Measurements from ENCODE around the gene IFI35.
"Not testable (repeated sequence)": the region's sequence is repeated elsewhere in the genome, so short reads cannot be mapped to it uniquely, and the experiment has no call there.

IFI35 gene

GRCh38 chr17:43024407-43025289, 18.1 kb downstream of the IFI35 start, which contains the start of gene RND2:
TSS of gene RND2 (plus strand) at chr17:43025231. CDS start at chr17:43025348, 117 bp downstream.
- peak; percentile 68 for DNase-seq

- no peak for DNase-seq
These were observed 18.7 kb downstream of the IFI35 start for GRCh38 chr17:43025290-43025657.

- DNase-seq, result no peak
These were observed 19.4 kb downstream of the IFI35 start for GRCh38 chr17:43025766-43026537.

- DNase-seq, result no peak
These were observed 20.0 kb downstream of the IFI35 start for GRCh38 chr17:43026595-43026994.

- no peak for DNase-seq
These were observed 20.8 kb downstream of the IFI35 start for GRCh38 chr17:43027091-43028032.

GRCh38 chr17:43028221-43028861, 21.8 kb downstream of the IFI35 start:
- no peak for DNase-seq

- no peak for DNase-seq
These were observed 23.7 kb downstream of the IFI35 start for GRCh38 chr17:43030137-43030767.

GRCh38 chr17:43031666-43032065, 25.1 kb downstream of the IFI35 start:
- DNase-seq, result no peak

GRCh38 chr17:43033948-43034881, 27.6 kb downstream of the IFI35 start:
- no peak for DNase-seq

- DNase-seq, result no peak
These were observed 28.3 kb downstream of the IFI35 start for GRCh38 chr17:43034894-43035293.

- no peak for DNase-seq
These were observed 33.1 kb downstream of the IFI35 start for GRCh38 chr17:43039646-43040045.

- no peak for DNase-seq
These were observed 34.1 kb downstream of the IFI35 start for GRCh38 chr17:43040655-43041054.

GRCh38 chr17:43042025-43042628, 35.5 kb downstream of the IFI35 start:
- no peak for DNase-seq

GRCh38 chr17:43043307-43043706, 36.7 kb downstream of the IFI35 start:
- DNase-seq, result no peak

GRCh38 chr17:43044024-43044423, 37.4 kb downstream of the IFI35 start:
- DNase-seq, result no peak

- no peak for DNase-seq
These were observed 45.4 kb downstream of the IFI35 start for GRCh38 chr17:43051969-43052368.

- not testable (repeated sequence) for DNase-seq
These were observed 46.4 kb downstream of the IFI35 start for GRCh38 chr17:43053008-43053407.

- no peak for DNase-seq
These were observed 49.5 kb downstream of the IFI35 start for GRCh38 chr17:43056051-43056450.

GRCh38 chr17:43062984-43063638, 56.5 kb downstream of the IFI35 start:
- DNase-seq, result no peak
